LNCaP clone FGC (cell line): Measurements from ENCODE around the gene NTN5.

Experiments
- DNase-seq: peaks from one replicate; pipeline ENCODE4 v3.0.0-alpha.2; 2011; ENCODE audit warnings: low read depth
- H3K4me3 ChIP-seq: 2 replicates; pipeline ENCODE4 v1.5.1; 2011; ENCODE audit warnings: mild to moderate bottlenecking, low read depth, low read length, control low read depth
- CTCF ChIP-seq: IDR thresholded peaks from 2 replicates; pipeline ENCODE4 v1.5.1; 2012; ENCODE audit warnings: mild to moderate bottlenecking; ENCODE audit not compliant: control insufficient read depth, insufficient read depth; ENCODE audit errors: extremely low read depth

NTN5 gene

GRCh38 chr19:48627201-48627864 lies 45.5 kb downstream of the NTN5 start:
- H3K4me3 ChIP-seq: no peak overlapping the region
- DNase-seq: no peak
- TF ChIP-seq CTCF: no peak

DNA sequence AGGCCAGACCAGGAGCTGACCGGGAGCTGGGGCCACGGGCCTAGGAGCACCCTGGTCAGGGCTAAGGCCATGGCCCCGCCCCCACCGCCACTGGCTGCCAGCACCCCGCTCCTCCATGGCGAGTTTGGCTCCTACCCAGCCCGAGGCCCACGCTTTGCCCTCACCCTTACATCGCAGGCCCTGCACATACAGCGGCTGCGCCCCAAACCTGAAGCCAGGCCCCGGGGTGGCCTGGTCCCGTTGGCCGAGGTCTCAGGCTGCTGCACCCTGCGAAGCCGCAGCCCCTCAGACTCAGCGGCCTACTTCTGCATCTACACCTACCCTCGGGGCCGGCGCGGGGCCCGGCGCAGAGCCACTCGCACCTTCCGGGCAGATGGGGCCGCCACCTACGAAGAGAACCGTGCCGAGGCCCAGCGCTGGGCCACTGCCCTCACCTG lies 46.9 kb downstream of the NTN5 start:
- no peak for DNase-seq
- no peak overlapping the region for H3K4me3 ChIP-seq
- no peak for TF ChIP-seq CTCF

- TF ChIP-seq CTCF: no peak
- peak overlapping the region; percentile 64 for H3K4me3 ChIP-seq
- no peak for DNase-seq
Observed at GRCh38 chr19:48624791-48625723, 47.8 kb downstream of the NTN5 start.

GRCh38 chr19:48624067-48624594 lies 48.7 kb downstream of the NTN5 start:
- no peak for TF ChIP-seq CTCF
- H3K4me3 ChIP-seq: peak overlapping the region; percentile 64
- DNase-seq: no peak

- no peak for TF ChIP-seq CTCF
- peak overlapping the region; percentile 30 for H3K4me3 ChIP-seq
- no peak for DNase-seq
Observed at GRCh38 chr19:48623556-48624066, 49.2 kb downstream of the NTN5 start.

- TF ChIP-seq CTCF: no peak
Observed at GRCh38 chr19:48619692-48620585, 52.9 kb downstream of the NTN5 start.

More at GRCh38 chr19:48619692-48620585, 52.9 kb downstream of the NTN5 start:
- DNase-seq: no peak
- H3K4me3 ChIP-seq: peak overlapping the region; percentile 91
